ENCODE data around the gene ANKS1A. TPM values are rescaled to one million over a fixed set of nuclear protein-coding genes. Genes with fewer than 3 reads are reported as not detected.

The ANKS1A gene
- total and polyA plus RNA-seq, 2 experiments from 2014 or later: 12.1 to 31.9 TPM

- TF ChIP-seq REST (IDR thresholded peaks at IDR 0.05; ENCODE audit: unreplicated experiment): no peak
- no peak for TF ChIP-seq EZH2 (IDR thresholded peaks at IDR 0.05; ENCODE audit: low read depth, unreplicated experiment)
- TF ChIP-seq, protein P1, sequence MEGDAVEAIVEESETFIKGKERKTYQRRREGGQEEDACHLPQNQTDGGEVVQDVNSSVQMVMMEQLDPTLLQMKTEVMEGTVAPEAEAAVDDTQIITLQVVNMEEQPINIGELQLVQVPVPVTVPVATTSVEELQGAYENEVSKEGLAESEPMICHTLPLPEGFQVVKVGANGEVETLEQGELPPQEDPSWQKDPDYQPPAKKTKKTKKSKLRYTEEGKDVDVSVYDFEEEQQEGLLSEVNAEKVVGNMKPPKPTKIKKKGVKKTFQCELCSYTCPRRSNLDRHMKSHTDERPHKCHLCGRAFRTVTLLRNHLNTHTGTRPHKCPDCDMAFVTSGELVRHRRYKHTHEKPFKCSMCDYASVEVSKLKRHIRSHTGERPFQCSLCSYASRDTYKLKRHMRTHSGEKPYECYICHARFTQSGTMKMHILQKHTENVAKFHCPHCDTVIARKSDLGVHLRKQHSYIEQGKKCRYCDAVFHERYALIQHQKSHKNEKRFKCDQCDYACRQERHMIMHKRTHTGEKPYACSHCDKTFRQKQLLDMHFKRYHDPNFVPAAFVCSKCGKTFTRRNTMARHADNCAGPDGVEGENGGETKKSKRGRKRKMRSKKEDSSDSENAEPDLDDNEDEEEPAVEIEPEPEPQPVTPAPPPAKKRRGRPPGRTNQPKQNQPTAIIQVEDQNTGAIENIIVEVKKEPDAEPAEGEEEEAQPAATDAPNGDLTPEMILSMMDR (conservative IDR thresholded peaks at IDR 0.05; ENCODE audit: low read depth in 2 of 2): no peak
These were observed 72.5 kb downstream of the ANKS1A start (continued) for GRCh38 chr6:34961574-34961973.

- Histone ChIP-seq H3F3A (replicated peaks; ENCODE audit: low read depth) (no peaks in the 10 kb centered on the region), H2AFZ (no peak overlapping the region), H3K79me2 (replicated peaks; ENCODE audit: insufficient read depth) (peaks cover 23% of the 10 kb centered on the region), H3K4me2 (no peak overlapping the region), H3K4me3 (no peak overlapping the region), H3K27me3 (ENCODE audit: insufficient read depth) (no peaks in the 10 kb centered on the region), H3K4me1 (ENCODE audit: insufficient read depth) (no peaks in the 10 kb centered on the region), H3K36me3 (ENCODE audit: insufficient read depth) (no peaks in the 10 kb centered on the region), H3K9me2 (ENCODE audit: insufficient read depth) (no peaks in the 10 kb centered on the region), H3K27ac (ENCODE audit: low read depth) (no peak overlapping the region), H4K20me1 (replicated peaks; ENCODE audit: insufficient read depth) (peaks cover 18% of the 10 kb centered on the region)
- Mint-ChIP-seq H3K4me1 (no peaks in the 10 kb centered on the region), H3K27me3 (ENCODE audit: insufficient read depth, low read depth, poor library complexity) (no peaks in the 10 kb centered on the region), H3K36me3 (ENCODE audit: low read depth) (no peaks in the 10 kb centered on the region; the same call in 1 of the 3 replicates), H3K9me3 (no peaks in the 10 kb centered on the region), H3K27ac (no peak overlapping the region), H3K4me3 (no peak overlapping the region)
- DNase-seq (ENCODE audit: low spot score) (no peak), ATAC-seq (no peak)
- no peak for TF ChIP-seq STAT1 (IDR thresholded peaks at IDR 0.05; ENCODE audit: unreplicated experiment)
- no peak for TF ChIP-seq POLR2AphosphoS5 (IDR thresholded peaks at IDR 0.05; ENCODE audit: low read depth)
- TF ChIP-seq ZNF331 (CRISPR knock-in tag; IDR thresholded peaks at IDR 0.05; ENCODE audit: low read depth): no peak
- TF ChIP-seq ZNF114 (CRISPR knock-in tag; IDR thresholded peaks at IDR 0.05): no peak
- no peak for TF ChIP-seq CREB1 (CRISPR knock-in tag; IDR thresholded peaks at IDR 0.05; ENCODE audit: low read depth)
- TF ChIP-seq JUNB (IDR thresholded peaks at IDR 0.05; ENCODE audit: unreplicated experiment): no peak
- TF ChIP-seq REST (IDR thresholded peaks at IDR 0.05; ENCODE audit: unreplicated experiment): no peak
- TF ChIP-seq, protein P2, sequence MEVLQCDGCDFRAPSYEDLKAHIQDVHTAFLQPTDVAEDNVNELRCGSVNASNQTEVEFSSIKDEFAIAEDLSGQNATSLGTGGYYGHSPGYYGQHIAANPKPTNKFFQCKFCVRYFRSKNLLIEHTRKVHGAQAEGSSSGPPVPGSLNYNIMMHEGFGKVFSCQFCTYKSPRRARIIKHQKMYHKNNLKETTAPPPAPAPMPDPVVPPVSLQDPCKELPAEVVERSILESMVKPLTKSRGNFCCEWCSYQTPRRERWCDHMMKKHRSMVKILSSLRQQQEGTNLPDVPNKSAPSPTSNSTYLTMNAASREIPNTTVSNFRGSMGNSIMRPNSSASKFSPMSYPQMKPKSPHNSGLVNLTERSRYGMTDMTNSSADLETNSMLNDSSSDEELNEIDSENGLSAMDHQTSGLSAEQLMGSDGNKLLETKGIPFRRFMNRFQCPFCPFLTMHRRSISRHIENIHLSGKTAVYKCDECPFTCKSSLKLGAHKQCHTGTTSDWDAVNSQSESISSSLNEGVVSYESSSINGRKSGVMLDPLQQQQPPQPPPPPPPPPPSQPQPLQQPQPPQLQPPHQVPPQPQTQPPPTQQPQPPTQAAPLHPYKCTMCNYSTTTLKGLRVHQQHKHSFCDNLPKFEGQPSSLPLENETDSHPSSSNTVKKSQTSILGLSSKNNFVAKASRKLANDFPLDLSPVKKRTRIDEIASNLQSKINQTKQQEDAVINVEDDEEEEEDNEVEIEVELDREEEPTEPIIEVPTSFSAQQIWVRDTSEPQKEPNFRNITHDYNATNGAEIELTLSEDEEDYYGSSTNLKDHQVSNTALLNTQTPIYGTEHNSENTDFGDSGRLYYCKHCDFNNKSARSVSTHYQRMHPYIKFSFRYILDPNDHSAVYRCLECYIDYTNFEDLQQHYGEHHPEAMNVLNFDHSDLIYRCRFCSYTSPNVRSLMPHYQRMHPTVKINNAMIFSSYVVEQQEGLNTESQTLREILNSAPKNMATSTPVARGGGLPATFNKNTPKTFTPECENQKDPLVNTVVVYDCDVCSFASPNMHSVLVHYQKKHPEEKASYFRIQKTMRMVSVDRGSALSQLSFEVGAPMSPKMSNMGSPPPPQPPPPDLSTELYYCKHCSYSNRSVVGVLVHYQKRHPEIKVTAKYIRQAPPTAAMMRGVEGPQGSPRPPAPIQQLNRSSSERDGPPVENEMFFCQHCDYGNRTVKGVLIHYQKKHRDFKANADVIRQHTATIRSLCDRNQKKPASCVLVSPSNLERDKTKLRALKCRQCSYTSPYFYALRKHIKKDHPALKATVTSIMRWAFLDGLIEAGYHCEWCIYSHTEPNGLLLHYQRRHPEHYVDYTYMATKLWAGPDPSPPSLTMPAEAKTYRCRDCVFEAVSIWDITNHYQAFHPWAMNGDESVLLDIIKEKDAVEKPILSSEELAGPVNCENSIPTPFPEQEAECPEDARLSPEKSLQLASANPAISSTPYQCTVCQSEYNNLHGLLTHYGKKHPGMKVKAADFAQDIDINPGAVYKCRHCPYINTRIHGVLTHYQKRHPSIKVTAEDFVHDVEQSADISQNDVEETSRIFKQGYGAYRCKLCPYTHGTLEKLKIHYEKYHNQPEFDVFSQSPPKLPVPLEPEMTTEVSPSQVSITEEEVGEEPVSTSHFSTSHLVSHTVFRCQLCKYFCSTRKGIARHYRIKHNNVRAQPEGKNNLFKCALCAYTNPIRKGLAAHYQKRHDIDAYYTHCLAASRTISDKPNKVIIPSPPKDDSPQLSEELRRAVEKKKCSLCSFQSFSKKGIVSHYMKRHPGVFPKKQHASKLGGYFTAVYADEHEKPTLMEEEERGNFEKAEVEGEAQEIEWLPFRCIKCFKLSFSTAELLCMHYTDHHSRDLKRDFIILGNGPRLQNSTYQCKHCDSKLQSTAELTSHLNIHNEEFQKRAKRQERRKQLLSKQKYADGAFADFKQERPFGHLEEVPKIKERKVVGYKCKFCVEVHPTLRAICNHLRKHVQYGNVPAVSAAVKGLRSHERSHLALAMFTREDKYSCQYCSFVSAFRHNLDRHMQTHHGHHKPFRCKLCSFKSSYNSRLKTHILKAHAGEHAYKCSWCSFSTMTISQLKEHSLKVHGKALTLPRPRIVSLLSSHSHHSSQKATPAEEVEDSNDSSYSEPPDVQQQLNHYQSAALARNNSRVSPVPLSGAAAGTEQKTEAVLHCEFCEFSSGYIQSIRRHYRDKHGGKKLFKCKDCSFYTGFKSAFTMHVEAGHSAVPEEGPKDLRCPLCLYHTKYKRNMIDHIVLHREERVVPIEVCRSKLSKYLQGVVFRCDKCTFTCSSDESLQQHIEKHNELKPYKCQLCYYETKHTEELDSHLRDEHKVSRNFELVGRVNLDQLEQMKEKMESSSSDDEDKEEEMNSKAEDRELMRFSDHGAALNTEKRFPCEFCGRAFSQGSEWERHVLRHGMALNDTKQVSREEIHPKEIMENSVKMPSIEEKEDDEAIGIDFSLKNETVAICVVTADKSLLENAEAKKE (CRISPR knock-in tag; IDR thresholded peaks at IDR 0.05): no peak
These were observed 75.5 kb downstream of the ANKS1A start for GRCh38 chr6:34964564-34964963.

Measured in GM23338 (cell line).